ENCODE data around the gene FOXO1.

Gene FOXO1

DNA sequence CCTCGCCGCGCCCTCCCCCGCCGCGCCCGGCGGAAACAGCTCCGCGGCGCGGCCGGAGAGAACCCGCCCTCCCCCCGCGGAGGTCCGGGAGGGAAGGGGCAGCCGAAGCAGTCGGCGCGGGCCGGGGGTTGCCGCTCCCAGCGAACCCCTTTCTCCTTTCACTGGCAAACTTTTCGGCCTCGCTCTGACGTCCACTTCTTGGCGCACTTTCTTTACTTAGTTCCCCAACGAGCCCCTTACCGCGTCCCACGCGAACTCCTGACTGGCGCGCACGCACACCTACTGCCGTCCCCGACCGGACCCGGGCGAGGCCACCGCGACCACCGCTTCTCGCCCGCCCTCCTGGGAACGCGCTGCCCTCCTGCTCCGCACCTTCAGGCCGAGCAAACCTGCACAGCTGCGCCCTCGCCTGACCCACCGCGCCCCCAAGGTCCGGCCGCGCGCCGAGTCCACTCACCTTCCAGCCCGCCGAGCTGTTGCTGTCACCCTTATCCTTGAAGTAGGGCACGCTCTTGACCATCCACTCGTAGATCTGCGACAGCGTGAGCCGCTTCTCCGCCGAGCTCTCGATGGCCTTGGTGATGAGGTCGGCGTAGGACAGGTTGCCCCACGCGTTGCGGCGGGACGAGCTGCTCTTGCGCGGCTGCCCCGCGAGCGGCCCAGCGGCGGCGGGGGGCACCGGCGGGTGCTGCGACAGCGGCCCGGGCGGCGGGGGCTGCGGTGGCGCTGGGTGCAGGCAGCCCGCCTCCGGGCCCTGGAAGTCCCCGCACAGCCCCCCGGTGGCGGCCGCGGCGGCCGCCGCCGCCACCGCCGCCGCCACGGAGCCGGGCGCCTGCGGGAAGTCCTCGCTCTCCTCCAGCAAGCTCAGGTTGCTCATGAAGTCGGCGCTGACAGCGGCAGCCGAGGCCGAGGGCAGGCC, 1.1 kb downstream of the FOXO1 start:
- peak in 1 of 2 donors; percentile 18 for DNase-seq (ENCODE audit: low read depth in 2 of 2)

DNA sequence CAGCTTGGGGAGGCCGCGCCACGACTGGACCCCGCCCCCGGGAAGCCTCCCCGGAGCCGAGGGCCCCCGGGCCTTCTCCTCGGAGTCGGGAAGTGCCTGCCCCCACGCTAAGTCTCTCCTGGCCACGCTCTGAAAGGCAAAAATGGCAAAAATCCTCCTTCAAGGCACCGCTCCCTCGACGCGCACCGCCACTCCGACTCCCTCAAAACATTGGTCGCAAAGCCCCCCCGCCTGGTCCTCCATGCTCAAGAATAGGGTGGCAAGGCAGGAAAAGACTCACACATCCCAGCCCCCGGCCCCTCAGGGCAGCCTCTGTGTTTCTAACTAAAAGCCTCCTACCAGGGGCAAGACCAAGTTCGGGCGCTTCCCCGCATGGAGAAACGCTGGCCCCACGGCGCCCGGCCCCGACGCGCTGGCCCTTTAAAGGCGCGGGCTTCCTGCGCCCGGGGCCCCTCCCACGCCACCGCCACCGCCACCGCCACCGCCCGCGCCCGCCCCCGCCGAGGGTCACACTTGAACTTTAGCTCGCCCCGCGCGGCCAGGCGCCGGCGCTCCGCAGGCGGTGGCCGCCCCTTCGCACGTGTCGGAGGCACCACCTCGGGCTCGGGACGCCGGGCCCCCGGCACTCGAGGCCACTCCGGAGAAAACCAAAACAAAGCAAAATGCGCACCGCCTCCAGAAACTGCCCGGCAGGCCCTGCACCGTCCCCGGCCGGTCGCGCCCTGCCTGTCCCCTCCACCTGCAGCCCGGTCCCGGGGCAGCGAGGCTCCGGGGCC, 1.9 kb downstream of the FOXO1 start:
- peak; percentile 36 to 38 for DNase-seq (ENCODE audit: low read depth in 2 of 2)

DNA sequence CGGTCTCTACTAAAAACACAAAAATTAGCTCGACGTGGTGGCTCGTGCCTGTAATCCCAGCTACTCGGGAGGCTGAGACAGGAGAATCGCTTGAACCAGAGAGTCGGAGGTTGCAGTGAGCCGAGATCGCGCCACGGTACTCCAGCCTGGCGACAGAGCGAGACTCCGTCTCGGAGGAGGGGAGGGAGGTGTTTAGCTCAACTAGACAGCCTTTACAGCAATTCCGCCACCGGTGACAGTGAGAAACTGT, 2.4 kb downstream of the FOXO1 start:
- peak; percentile 39 to 53 for DNase-seq (ENCODE audit: low read depth in 2 of 2)

DNA sequence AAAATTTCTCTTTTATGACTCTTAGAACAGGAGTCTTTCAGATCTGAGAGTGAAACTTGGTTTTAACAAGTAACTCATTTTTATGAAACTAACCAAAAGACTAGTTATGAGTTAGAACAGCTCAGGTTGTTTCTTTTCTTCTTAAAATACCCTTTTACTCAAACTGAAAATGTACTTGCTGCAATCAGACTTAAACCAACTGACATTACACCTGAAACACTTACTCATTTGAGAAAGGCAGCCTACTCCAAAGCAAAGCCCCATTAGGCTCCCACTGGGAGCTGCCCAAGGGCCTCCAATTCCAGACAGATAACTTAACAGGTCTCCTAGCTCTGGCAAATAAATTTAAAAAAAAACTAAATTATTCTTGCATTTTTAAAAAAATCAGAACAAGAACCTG, 3.6 kb downstream of the FOXO1 start:
- DNase-seq (ENCODE audit: low read depth in 2 of 2) = no peak

DNA sequence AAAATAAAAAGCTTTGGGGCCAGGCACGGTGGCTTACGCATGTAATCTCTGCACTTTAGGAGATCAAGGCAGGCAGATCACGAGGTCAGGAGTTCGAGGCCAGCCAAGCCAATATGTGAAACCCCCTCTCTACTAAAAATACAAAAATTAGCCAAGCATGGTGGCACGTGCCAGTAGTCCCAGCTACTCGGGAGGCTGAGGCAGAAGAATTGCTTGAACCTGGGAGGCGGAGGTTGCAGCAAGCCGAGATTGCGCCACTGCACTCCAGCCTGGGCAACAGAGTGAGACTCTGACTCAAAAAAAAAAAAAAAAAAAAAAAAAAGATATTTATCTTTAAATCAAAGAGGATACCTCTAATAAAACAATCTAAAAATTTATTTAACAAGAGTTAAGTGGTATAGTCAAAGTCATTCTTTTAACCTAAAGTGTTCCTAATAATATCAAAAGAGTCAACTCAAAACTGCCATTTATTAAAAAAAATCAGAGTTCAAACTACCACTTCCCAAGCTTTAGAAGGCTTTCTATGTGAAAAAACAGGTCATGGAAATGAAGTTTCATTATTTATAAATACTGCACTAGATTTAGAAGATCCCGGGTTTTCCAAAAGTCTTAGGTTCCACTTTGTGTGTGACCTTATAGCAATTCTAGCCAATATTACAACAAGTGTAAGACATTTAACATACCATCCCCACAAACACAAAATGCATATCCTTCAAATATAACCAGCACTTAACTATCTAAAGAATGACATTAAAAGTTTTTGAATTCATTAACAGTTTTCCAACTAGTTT, 4.4 kb downstream of the FOXO1 start:
- no peak for DNase-seq (ENCODE audit: low read depth in 2 of 2)

DNA sequence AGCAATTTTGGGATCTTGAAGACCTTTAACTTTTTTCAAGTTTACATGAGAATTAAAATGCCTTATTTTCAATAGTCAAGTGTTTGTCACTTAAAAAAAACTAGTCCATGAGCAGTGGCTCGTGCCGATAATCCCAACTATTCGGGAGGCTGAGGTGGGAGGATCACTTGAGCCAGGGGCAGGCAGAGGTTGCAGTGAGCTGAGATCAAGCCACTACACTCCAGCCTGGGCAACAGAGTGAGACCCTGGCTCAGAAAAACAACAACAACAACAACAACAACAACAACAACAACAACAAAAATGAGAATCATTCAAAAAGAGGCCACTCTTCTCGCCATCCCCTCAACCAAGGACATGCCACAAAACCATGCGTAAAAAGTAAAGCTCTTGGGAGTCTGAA, 5.7 kb downstream of the FOXO1 start:
- DNase-seq (ENCODE audit: low read depth in 2 of 2) = no peak

DNA sequence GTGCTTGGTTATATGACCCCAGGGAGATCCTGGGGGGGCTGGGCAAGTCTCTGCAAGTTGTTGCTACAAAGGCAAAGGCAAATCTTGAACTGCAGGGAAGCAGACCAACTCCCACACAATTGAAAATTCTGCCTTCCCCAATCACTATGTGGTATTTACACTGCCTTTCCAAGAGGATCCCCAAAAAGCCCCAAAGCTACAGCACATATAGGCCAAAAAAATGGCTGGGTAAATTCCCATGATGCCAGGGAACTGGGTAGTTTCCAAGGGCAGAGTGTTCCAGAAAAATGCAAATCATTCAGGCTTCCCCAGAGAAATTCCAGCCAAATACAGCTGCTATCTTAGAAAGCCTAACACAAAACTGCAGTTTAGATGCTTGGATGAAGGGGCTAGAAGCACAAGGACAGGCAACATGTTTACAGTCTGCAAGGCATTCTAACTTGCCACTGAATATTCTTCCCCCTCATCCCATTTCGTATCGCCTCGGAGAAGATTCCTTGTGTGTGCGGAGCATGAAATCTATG, 6.2 kb downstream of the FOXO1 start:
- no peak for DNase-seq (ENCODE audit: low read depth in 2 of 2)

DNA sequence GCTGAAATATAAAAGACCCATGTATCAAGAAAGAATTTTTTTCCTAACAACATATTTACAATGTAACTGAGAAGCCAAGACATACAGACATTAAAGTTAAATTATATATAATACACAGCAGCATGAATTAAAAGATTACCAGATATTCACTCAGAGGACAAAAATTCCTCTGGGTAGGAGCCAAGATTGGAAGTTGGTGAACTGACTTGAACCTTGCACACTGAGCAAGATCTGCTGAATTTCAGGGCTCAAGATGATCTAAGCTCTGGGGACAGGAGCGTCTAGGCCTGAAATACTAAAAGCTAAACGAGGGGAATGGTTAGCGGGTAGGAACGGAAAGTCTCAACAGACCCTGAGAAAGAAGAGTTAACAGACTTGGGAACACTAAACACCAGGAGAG, 8.5 kb downstream of the FOXO1 start:
- DNase-seq (ENCODE audit: low read depth in 2 of 2) = no peak

DNA sequence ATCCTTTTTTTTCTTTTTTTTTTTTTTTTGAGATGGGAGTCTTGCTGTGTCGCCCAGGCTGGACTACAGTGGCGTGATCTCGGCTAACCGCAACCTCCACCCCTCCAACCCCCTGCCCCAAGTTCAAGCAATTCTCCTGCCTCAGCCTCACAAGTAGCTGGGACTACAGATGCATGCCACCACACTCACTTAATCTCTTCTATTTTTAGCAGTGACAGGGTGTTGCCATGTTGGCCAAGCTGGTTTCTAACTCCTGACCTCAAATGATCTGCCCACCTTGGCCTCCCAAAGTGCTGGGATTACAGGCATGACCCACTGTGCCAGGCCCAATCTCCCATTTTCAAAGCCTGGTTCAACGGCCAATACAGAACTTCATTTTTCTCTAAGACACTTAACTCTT, 9.1 kb downstream of the FOXO1 start:
- no peak for DNase-seq (ENCODE audit: low read depth in 2 of 2)

DNA sequence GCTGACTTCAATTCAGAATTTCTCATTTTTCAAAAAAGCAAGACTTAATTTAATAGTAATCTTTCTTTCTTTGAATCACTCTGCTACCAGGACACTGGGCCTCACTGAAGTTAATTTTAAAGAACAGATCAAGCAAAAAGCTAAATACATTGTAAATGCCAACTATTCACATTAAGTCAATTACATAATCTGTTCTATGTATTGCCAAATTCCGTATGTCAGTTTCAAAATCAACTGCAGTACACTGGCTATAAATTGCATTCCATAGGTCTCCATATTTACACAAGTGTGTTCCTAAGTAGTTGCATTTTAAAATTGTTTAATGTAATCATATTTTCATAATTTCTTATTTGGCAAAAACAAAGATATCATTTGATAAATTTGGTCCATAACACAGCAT, 10.1 kb downstream of the FOXO1 start:
- no peak for DNase-seq (ENCODE audit: low read depth in 2 of 2)

DNA sequence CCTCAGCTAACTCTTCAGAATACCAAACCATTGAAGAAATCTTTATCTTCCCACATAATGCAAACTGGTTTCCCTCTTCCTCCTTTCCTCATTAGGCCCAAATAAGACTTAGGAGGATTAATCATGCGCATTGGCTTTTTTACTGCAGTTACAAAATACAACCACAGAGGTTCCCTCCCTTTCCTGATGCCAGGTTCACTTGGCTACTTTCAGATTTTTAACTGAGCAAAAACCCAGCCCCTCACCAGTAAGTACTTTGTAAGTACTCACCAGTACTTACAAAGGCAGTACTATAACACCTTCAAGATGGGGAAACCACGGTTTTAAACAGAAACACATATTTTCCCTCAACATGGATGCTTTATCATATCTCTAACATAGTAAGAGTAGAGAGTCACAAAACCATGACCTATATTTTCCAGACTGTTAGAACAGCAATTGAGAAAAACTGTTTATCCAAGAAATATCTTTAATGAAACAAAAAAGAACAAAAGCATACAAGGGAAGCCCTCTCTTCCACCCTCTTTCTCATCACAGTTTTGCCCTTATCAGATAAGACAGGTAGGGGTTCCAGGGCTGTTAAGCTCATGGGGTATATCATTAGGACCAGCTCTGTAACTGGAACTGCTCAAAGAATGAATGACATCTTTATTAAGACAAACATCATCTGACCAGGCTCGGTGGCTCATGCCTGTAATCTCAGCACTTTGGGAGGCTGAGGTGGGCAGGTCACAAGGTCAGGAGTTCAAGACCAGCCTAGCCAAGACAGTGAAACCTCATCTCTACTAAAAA, 12.7 kb downstream of the FOXO1 start:
- no peak for DNase-seq (ENCODE audit: low read depth in 2 of 2)

DNA sequence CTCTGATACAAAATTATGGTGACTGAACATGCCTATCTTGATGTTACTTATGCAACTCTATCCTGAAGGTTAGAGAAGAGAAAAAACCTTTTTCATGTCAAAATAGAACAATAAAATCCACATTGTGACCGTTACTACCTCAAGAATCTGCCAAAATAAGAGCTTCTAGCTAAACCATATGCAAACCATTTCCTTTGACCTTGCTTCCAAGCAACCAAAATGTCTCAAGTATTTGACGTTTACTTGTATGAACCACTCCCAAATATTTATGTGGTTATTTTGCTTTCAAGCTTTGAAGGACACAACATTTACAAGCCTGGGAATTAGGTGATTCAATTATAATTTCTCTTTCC, 13.9 kb downstream of the FOXO1 start:
- DNase-seq (ENCODE audit: low read depth in 2 of 2) = no peak

DNA sequence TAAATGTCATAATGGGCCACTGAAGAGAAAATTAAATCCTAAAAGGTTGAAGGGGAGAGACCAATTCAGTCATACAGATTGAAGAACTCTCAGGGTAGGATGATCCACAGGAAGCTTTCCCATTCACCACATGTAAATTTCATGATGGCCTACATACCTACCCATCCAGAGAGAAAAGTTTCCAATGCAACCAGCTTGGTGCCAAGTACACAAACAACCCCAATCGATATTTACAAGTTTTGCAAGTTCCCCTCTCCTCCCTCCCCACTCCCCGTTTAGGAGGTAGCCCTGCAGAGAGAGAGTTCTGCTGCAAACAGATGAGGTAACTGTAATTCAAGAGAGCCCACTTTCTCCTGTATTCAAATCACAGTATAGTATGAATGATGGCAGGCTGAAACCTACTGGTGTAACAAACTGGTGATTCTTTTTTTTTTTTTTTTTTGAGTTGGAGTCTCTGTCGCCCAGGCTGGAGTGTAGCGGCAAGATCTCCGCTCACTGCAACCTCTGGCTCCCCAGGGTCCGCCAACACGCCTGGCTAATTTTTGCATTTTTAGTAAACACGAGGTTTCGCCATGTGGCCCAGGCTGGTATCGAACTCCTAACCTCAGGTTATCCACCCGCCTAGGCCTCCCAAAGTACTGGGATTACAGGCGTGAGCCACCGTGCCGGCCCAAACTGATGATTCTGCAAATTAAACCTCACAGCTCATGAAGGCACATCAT, 14.4 kb downstream of the FOXO1 start:
- no peak for DNase-seq (ENCODE audit: low read depth in 2 of 2)

DNA sequence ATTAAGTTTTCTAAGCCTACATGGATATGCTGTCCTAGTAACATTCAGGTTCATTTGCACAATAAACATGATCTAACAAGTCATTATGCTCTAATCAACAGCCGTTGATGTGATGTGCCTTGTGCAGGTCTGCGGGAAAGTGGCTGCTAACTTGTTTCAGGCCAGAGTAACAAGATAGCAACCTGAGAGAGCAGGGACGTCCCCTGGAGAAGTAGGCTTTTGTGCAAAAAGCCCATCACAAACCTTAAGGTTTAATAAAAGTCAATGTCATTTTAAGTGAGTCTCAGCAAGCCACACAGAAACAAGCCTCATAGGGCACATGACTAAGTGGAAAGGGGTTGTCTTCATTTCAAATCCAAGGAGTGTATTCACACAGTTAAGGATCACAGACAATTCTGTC, 17.6 kb downstream of the FOXO1 start:
- DNase-seq (ENCODE audit: low read depth in 2 of 2) = no peak

DNA sequence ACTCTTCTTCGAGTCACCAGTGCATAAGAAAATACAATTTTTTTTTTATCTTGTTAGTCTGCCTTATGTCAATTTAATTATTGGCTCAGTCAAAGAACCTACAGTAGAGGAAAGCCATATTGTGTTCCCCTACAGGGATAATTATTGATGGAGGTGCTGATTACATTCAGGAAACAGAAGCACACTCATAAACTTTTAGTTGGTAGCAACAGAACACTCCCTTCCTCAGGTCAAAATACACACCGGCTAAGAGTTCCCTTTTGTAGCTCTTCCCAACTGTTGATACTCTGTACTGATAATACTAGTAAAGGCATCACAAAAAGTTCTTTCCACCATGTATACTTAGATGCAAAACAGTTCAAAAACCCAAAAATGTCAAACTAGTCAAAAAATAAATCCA, 18.4 kb downstream of the FOXO1 start:
- no peak for DNase-seq (ENCODE audit: low read depth in 2 of 2)

DNA sequence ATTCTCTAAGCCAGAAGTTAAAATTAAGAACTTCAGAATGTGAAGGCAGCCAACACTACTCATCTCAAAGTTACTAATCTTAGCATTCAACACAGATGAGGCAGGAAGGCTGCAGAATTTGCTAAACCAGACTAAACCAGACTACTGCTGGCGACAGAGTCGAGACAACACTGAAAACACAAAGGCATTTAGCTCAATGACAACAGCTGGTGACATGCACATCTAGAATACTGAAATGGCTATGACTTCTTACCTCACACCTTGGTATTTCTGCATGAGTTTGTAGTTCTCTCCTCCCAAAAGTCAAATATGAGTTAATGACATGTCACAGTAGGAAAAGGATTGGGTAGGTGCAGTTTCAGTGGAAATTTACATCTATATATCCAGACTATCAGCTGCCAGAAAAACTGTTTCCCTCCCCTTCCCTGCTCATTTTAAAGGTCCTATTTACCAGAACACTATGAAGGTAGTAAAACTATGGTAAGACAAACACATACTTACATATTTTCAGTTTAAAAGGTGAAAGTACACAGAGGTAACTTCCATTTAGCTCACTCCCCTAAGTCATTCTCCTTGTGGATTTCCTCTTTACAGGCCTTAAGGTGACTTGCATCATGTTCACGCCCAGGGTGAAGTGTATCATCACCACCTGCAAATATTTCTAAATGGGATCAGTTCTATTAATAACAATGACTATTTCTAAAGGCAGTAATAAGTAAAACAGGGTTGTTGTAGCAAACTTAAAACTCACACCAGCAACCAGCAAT, 21.4 kb downstream of the FOXO1 start:
- no peak for DNase-seq (ENCODE audit: low read depth in 2 of 2)

DNA sequence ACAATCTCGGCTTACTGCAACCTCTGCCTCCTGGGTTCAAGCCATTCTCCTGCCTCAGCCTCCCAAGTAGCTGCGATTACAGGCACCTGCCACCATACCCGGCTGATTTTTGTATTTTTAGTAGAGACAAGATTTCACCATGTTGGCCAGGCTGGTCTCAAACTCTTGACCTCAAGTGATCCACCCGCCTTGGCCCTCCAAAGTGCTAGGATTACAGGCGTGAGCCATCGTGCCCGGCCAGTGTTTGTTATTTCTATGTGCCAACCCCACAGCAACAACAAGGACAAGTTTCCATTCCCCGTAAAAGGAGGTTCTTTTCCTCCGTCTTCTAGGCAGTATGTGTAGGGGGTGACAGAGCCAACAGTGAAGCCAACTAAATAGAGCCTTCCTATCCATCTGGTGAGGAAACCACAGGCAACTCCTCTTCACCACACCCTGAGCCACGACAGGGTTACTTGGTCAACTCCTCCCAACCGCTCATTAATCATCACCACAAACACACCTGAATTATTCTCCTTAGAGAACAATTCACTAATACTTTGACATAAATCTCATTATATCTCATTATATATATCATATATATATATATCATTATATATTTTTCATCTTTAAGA, 25.5 kb downstream of the FOXO1 start:
- no peak for DNase-seq (ENCODE audit: low read depth in 2 of 2)

DNA sequence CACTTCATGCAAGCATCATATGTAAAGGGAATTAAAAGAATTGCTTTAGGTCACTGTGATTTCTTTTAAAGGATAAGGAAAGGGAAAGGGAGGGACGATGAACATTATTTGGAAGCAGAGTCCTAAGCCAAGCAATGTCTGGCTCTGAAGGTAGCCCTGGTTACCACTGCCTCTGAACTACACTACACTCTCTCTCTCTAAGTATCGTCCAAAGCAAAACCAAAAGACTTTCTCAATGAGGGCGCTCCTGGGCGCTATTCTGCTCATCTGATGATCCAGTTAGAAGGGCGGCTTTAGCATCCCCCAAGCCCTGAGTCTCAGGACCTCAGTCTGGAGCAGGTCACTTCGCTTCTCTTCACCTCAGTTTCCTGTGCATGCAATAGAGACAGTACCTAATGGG, 26.2 kb downstream of the FOXO1 start:
- DNase-seq (ENCODE audit: low read depth in 2 of 2) = no peak

DNA sequence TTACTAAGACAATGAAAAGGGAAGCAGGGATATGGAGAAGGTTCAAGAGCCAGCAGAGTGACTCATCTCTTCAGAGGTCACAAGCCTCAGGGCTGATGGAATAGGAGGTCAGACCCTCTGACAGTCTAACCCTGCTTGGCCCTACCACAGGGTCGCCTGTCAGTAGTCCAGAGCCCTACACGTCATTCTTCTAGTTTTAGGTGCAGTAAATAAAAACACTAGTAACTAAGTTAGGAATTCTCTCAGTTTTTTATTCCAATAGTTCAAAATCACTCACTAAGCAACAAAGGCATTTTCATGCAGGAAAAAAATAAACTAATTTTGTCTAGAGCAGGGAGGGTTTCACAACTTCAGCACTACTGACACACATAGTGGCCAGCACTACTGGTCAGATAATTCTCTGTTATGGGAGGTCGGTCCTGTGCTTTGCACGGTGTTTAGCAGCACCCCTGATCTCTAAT, 27.2 kb downstream of the FOXO1 start:
- no peak for DNase-seq (ENCODE audit: low read depth in 2 of 2)

DNA sequence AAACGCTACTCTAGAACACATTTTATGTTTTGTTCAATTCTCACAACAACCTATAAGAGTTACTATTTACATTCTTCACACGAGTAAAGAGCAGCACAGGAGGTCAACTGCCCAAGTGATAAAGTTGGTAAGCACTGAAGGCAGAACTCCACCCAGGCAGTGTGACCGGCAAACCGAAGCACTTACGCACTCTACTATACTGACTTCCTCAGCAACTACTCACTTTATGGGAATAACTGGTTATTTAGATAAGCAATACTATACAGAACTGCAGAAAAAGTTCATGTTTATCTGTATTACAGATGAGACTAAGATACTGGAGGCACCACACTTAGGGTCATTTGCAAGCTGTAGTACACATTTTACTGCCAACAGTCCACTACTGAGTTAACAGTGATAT, 28.8 kb downstream of the FOXO1 start:
- DNase-seq (ENCODE audit: low read depth in 2 of 2) = no peak

All from activated CD8-positive, alpha-beta memory T cell treated with anti-CD3 and anti-CD28 coated beads for 4 hours (primary cell).